ENCODE measurements around the gene PRDM16. TPM values are rescaled to one million over a fixed set of nuclear protein-coding genes. Genes with fewer than 3 reads are reported as not detected.

PRDM16 gene
- total RNA-seq, 1 donor from 2014 or later, result 5.6 TPM

GRCh38 chr1:3332662-3333061, 263.7 kb downstream of the PRDM16 start:
- Histone ChIP-seq H3K27me3 (ENCODE audit: control insufficient read depth, insufficient read depth, low read length) (peaks cover 9% of the 10 kb centered on the region), H3K4me3 (ENCODE audit: low read depth, low read length) (no peak overlapping the region), H3K36me3 (ENCODE audit: control insufficient read depth, insufficient read depth, low read length) (no peaks in the 10 kb centered on the region)
- TF ChIP-seq CTCF (IDR thresholded peaks at IDR 0.05; ENCODE audit: insufficient read depth, low read length, poor library complexity, severe bottlenecking), result no peak
- DNase-seq (ENCODE audit: low read depth), result no peak

GRCh38 chr1:3333903-3334302, 264.9 kb downstream of the PRDM16 start:
- Histone ChIP-seq H3K4me3 (ENCODE audit: low read depth, low read length) (no peak overlapping the region), H3K36me3 (ENCODE audit: control insufficient read depth, insufficient read depth, low read length) (no peaks in the 10 kb centered on the region), H3K27me3 (ENCODE audit: control insufficient read depth, insufficient read depth, low read length) (peaks cover 9% of the 10 kb centered on the region)
- no peak for DNase-seq (ENCODE audit: low read depth)
- no peak for TF ChIP-seq CTCF (IDR thresholded peaks at IDR 0.05; ENCODE audit: insufficient read depth, low read length, poor library complexity, severe bottlenecking)

GRCh38 chr1:3334366-3334765, 265.4 kb downstream of the PRDM16 start:
- no peak for DNase-seq (ENCODE audit: low read depth)
- Histone ChIP-seq H3K27me3 (ENCODE audit: control insufficient read depth, insufficient read depth, low read length) (peaks cover 12% of the 10 kb centered on the region), H3K4me3 (ENCODE audit: low read depth, low read length) (no peak overlapping the region), H3K36me3 (ENCODE audit: control insufficient read depth, insufficient read depth, low read length) (no peaks in the 10 kb centered on the region)
- no peak for TF ChIP-seq CTCF (IDR thresholded peaks at IDR 0.05; ENCODE audit: insufficient read depth, low read length, poor library complexity, severe bottlenecking)

GRCh38 chr1:3335754-3336640, 267.0 kb downstream of the PRDM16 start:
- DNase-seq (ENCODE audit: low read depth), result no peak
- peaks cover 21% of the 10 kb centered on the region for H3K27me3 ChIP-seq (ENCODE audit: control insufficient read depth, insufficient read depth, low read length)
- no peak overlapping the region for H3K4me3 ChIP-seq (ENCODE audit: low read depth, low read length)
- no peak for TF ChIP-seq CTCF (IDR thresholded peaks at IDR 0.05; ENCODE audit: insufficient read depth, low read length, poor library complexity, severe bottlenecking)
- H3K36me3 ChIP-seq (ENCODE audit: control insufficient read depth, insufficient read depth, low read length), result no peaks in the 10 kb centered on the region

- Histone ChIP-seq H3K4me3 (ENCODE audit: low read depth, low read length) (no peak overlapping the region), H3K36me3 (ENCODE audit: control insufficient read depth, insufficient read depth, low read length) (no peaks in the 10 kb centered on the region), H3K27me3 (ENCODE audit: control insufficient read depth, insufficient read depth, low read length) (peaks cover 22% of the 10 kb centered on the region)
- no peak for DNase-seq (ENCODE audit: low read depth)
- TF ChIP-seq CTCF (IDR thresholded peaks at IDR 0.05; ENCODE audit: insufficient read depth, low read length, poor library complexity, severe bottlenecking), result no peak
These were observed 267.9 kb downstream of the PRDM16 start for GRCh38 chr1:3336641-3337630.

Data from kidney epithelial cell (primary cell).